Neuron (in vitro differentiated cells): Measurements from ENCODE around the gene IBSP.

ENCODE experiments used
- H2AFZ ChIP-seq: one replicate; pipeline ENCODE4 v1.6.1; 2013; ENCODE audit warnings: low read depth, mild to moderate bottlenecking, inconsistent platforms, low read length, moderate library complexity
- H3K27me3 ChIP-seq: one replicate; pipeline ENCODE4 v1.6.1; 2013; ENCODE audit warnings: low read length; ENCODE audit not compliant: insufficient read depth
- H3K36me3 ChIP-seq: one replicate; pipeline ENCODE4 v1.6.1; 2013; ENCODE audit warnings: low read length; ENCODE audit not compliant: insufficient read depth
- H3K4me1 ChIP-seq: one replicate; pipeline ENCODE4 v1.6.1; 2013; ENCODE audit warnings: low read length; ENCODE audit not compliant: insufficient read depth
- H3K4me3 ChIP-seq: 2 replicates; pipeline ENCODE4 v1.5.1; 2013; ENCODE audit warnings: mild to moderate bottlenecking, low read length, moderate library complexity
- H3K9me3 ChIP-seq: one replicate; pipeline ENCODE4 v1.6.1; 2013; ENCODE audit warnings: low read length

The IBSP gene

DNA sequence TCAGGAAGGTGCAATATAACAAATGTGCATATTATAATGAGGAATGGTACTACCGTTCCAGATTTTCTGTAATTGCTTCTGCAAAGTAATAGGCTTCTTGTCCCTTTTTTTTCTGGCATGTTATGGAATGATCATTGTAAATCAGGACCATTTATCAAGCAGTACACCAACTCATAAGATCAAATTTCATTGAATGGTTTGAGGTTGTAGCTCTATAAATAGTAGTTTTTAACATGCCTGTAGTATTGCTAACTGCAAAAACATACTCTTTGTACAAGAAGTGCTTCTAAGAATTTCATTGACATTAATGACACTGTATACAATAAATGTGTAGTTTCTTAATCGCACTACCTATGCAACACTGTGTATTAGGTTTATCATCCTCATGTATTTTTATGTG lies 12.6 kb downstream of the IBSP start:
- H3K36me3 ChIP-seq: no peaks in the 10 kb centered on the region
- no peaks in the 10 kb centered on the region for H3K9me3 ChIP-seq
- no peak overlapping the region for H3K4me3 ChIP-seq
- no peaks in the 10 kb centered on the region for H3K27me3 ChIP-seq
- H3K4me1 ChIP-seq: no peaks in the 10 kb centered on the region
- no peak overlapping the region for H2AFZ ChIP-seq

DNA sequence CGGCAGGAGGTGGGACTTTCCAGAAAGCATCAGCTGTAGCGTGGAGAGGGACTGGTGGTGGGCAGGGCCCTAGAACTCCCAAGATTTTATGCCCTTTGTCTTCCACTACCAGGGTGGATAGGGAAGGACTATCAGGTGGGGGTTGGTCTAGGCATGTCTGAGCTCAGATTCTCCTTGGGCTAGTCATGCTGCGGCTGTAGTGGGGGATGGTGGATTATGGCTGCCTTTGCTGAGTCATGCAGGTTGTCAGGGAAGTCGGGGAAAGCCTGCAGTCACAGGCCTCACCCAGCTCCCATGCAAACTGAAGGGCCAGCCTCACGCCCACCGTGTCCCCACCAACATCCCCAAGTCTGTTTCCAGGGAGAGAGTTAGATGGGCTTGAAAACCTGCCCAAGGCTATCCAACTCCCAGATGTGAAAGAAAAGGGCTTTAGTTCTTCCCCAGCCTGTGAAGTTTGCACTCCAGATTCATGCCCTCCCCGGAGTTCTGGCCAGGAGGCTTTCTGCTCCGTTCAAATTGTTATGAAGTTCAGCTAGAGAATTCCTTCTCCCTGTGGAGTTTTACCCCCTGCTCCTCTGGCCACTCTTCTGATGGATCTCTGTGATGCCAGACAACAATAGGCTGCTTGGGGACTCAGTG lies 20.0 kb downstream of the IBSP start:
- peak overlapping the region; percentile 92 for H2AFZ ChIP-seq
- H3K4me1 ChIP-seq: peaks cover 11% of the 10 kb centered on the region
- no peaks in the 10 kb centered on the region for H3K36me3 ChIP-seq
- no peak overlapping the region for H3K4me3 ChIP-seq
- no peaks in the 10 kb centered on the region for H3K27me3 ChIP-seq
- H3K9me3 ChIP-seq: no peaks in the 10 kb centered on the region

DNA sequence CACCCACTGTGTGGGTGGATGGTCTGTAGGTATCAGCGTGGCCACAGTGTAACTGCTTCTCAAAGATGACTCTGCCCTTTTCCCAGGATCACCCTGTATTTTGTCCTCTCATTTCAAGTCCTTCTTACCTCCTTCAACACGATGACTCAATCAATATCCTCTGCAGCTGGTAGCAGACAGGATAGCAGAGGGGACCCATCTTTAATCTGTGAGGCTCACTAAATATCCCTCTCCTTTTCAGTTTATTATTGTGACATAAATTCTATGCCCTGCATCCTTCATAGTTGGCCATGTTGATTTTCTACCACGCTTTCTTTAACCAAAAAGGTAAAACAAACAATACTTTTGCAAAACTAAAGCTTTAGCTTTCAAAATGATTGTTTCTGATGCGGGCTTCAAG lies 23.8 kb downstream of the IBSP start:
- no peaks in the 10 kb centered on the region for H3K9me3 ChIP-seq
- H3K4me3 ChIP-seq: no peak overlapping the region
- H3K36me3 ChIP-seq: no peaks in the 10 kb centered on the region
- peaks cover 11% of the 10 kb centered on the region for H3K4me1 ChIP-seq
- H2AFZ ChIP-seq: no peak overlapping the region
- H3K27me3 ChIP-seq: no peaks in the 10 kb centered on the region

DNA sequence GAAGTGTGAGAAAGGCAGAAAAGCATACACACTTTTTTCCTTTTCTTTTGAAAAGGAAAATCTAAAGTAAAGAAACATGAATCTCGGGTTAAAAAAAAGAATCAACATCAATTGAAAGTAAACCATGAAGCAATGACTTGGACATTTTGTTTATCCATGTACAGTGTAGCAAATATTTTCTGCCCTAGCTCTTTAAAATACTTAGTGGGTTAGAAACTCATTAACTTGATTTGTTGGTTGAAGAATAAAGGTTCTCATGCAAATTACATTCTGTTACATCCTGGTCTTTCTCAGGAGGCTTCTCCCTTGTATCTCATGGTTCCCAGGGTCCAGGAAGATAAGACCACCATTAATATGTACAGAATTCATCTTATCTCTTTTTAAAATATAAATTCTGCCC lies 24.4 kb downstream of the IBSP start:
- no peaks in the 10 kb centered on the region for H3K36me3 ChIP-seq
- H2AFZ ChIP-seq: no peak overlapping the region
- no peaks in the 10 kb centered on the region for H3K9me3 ChIP-seq
- no peaks in the 10 kb centered on the region for H3K27me3 ChIP-seq
- no peak overlapping the region for H3K4me3 ChIP-seq
- H3K4me1 ChIP-seq: peaks cover 11% of the 10 kb centered on the region

DNA sequence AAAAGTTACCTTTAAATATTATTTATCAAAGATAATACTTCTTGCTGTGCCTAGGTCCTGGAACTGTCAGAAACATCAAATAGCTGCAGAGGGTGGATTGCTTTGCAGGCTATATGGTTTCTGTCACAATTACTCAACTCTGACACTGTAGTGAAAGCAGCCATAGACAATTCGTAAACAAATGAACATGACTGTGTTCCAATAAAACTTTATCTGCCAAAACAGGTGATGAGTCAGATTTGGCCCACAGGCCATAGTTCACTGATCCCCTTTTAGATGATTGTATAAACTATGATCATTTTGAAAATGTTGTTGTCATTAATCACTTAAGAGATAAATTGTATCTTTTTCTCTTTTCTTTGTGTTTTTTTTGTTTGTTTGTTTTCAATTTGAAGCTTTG lies 25.0 kb downstream of the IBSP start:
- H3K9me3 ChIP-seq: no peaks in the 10 kb centered on the region
- H3K4me1 ChIP-seq: peaks cover 7% of the 10 kb centered on the region

DNA sequence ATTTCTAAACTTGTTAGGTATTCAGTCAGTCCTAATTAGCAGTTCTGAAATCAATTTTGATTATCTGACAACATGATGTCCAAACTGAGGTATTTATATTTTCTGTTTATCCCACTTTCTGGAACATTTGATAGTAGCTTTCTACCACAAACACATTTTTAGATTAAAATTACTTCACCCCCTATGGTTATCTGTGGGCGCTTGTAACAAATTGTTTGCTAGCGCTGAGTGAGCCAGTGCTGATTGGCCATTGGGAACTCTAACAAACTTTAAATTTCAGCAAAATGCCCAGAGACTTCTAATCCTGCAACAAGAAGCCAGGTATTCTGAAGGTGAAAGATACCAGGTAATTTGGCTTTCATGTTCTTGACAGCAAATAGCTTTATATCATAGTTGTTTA lies 33.3 kb downstream of the IBSP start, which contains the start of gene MEPE:
Gene MEPE, plus strand, starts transcription at position 301 of the 400 bp plus-strand sequence. CDS start 1,746 bp downstream, outside the sequence.
- no peaks in the 10 kb centered on the region for H3K27me3 ChIP-seq
- no peaks in the 10 kb centered on the region for H3K4me1 ChIP-seq
- no peak within 1 kb of the TSS for H2AFZ ChIP-seq
- no peak within 1 kb of the TSS for H3K4me3 ChIP-seq
- H3K9me3 ChIP-seq: no peaks in the 10 kb centered on the region
- H3K36me3 ChIP-seq: no peaks in the 10 kb centered on the region

More for the DNA sequence above, 25.0 kb downstream of the IBSP start:
- Histone ChIP-seq H3K27me3 (no peaks in the 10 kb centered on the region), H3K36me3 (no peaks in the 10 kb centered on the region), H2AFZ (no peak overlapping the region), H3K4me3 (no peak overlapping the region)

DNA sequence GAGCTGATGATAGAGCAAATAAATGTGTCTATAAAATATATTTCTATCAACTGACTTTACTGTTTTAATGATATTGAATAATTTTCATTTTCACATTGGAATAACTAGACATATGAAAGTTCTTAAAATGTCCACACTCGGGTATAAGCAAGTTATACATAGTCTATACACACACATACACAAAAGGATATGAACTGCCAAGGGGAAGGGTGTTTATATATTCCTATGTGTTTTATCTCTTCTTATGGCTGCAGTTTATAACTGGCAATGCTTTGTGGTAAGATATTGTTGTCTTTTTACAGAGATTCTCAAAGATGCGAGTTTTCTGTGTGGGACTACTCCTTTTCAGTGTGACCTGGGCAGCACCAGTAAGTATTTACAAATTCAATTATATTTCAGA lies 35.0 kb downstream of the IBSP start:
- no peaks in the 10 kb centered on the region for H3K36me3 ChIP-seq
- H3K9me3 ChIP-seq: no peaks in the 10 kb centered on the region
- H3K27me3 ChIP-seq: no peaks in the 10 kb centered on the region
- H3K4me1 ChIP-seq: no peaks in the 10 kb centered on the region
- no peak overlapping the region for H3K4me3 ChIP-seq
- no peak overlapping the region for H2AFZ ChIP-seq

DNA sequence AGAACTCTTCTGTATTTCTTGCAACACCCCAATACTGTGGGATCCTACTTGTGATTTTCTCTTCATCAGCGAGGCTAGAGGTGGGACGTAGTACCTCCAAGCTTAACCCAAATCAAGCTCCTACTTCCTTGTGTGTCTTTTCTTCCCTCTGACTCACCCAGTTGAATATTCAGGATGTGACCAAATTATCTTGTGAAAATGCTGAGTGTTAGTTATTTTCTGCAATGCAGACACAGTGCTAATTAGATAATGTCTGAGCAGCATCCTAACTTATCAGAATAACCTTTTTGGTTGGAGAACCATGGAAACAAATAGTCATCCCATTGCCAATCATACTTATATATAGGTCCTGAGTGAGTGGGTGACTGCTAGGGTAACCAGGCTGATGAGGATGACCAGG lies 35.8 kb downstream of the IBSP start:
- no peak overlapping the region for H3K4me3 ChIP-seq
- H3K27me3 ChIP-seq: no peaks in the 10 kb centered on the region
- no peak overlapping the region for H2AFZ ChIP-seq
- no peaks in the 10 kb centered on the region for H3K9me3 ChIP-seq
- no peaks in the 10 kb centered on the region for H3K36me3 ChIP-seq
- no peaks in the 10 kb centered on the region for H3K4me1 ChIP-seq

DNA sequence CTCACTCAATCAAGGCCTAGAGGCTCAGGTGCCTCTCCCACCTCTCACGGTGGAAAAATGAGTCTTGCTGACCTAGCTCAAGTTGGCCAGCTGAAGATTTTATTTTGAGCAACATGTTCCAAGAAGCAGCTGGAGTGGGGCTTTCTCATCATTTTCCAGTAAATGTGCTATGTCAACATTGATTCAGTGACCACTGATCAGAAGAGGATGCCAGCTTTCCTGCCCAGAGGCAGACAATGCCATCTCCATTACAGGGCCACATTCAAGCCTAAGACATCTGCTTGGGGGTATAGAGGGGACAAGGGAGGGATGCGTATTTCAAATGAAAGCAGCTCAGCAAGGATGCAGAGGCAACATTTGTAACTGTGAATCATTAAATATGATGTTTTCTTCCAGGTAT lies 36.4 kb downstream of the IBSP start:
- Histone ChIP-seq H3K9me3 (no peaks in the 10 kb centered on the region), H3K4me1 (no peaks in the 10 kb centered on the region), H3K27me3 (no peaks in the 10 kb centered on the region), H2AFZ (no peak overlapping the region), H3K36me3 (no peaks in the 10 kb centered on the region), H3K4me3 (no peak overlapping the region)

DNA sequence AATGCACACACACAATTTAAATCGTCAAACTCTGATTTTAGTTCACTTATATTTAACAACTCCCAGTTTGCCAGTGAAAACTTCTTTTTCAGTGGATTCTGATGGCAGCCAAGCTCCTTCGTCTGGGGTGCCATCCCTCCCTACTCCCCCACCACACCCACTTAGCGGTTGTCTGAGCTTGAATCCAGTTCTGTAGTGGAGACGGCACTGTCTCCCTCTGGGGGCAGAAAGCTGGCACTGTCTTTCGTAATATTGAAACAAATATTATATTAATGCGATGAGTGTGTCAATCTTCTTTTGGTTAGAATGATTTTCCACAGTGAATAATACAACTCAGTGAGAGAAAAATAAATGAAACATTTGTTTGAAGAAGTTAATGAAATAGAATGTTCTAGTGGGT lies 38.9 kb downstream of the IBSP start:
- Histone ChIP-seq H3K36me3 (no peaks in the 10 kb centered on the region), H3K4me1 (no peaks in the 10 kb centered on the region), H3K4me3 (no peak overlapping the region), H3K9me3 (no peaks in the 10 kb centered on the region), H2AFZ (no peak overlapping the region), H3K27me3 (no peaks in the 10 kb centered on the region)

DNA sequence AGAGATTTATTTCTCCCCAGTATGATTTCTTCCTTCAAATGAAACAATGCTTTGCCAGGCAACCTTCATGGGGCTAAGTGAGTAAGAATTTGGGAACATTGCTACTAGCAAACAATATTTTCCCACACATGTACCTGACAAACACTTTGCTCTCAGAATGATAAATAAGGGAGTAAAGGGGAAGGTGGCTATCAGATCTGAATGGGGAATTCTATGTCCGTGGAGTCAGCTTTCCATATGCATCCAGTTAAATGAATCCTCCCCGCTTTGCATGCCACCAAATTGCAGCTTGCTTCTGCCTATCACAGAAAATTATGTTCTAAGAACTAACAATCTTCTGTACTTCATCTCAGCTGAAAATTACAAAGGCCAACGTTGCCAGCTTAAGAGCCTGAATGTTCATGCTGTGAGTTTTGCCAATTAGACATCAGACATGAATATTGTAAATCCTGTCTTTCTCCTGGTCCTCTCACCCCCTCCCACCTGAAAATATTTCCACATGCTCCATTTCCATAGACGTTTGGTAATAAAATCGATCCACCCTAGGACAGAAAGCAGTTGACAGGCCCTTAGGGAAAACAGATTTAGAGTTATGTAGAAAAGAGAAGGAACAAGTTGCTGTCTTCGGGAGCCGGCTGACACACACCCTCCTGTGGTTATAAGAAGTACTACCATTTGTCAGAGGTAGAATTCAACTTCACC lies 39.7 kb downstream of the IBSP start:
- Histone ChIP-seq H2AFZ (peak overlapping the region; percentile 46), H3K36me3 (no peaks in the 10 kb centered on the region), H3K4me3 (no peak overlapping the region), H3K27me3 (no peaks in the 10 kb centered on the region), H3K9me3 (no peaks in the 10 kb centered on the region), H3K4me1 (no peaks in the 10 kb centered on the region)

DNA sequence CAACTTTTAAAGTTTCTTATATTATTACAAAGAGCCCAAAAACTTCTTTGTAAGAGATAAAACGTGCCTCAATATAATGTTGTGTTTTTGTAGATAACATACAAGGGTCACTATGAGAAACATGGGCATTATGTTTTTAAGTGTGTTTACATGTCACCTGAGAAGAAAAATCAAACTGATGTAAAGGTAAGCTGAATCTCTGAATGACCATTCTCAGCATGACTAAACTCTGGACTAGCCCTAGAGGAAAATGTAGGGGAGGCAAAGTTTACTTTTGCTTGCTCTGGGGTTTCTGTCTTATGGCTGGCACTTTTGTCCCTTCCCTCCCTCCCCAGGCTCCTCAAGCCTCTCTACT lies 40.2 kb downstream of the IBSP start:
- Histone ChIP-seq H2AFZ (no peak overlapping the region), H3K9me3 (no peaks in the 10 kb centered on the region), H3K4me3 (no peak overlapping the region), H3K27me3 (no peaks in the 10 kb centered on the region), H3K36me3 (no peaks in the 10 kb centered on the region), H3K4me1 (no peaks in the 10 kb centered on the region)

DNA sequence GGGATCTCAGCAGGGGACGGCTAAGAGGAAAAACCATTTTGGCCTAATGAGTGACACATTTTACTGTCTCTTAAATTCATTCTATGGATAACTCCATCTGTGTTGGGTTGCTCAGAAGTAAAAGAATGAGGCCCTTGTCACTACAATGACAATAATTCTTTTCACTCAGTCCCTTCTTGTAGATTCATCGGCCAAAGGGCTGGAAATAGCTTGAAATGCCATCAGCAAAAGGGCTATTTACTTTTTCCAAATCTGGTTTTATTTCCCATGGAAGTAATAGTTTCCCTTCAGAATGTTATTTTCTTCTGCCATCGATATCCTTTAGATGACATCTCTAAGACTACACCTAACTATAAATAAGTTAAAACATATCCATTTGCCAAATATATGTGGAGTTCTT lies 40.8 kb downstream of the IBSP start:
- no peaks in the 10 kb centered on the region for H3K36me3 ChIP-seq
- H3K27me3 ChIP-seq: no peaks in the 10 kb centered on the region
- no peaks in the 10 kb centered on the region for H3K9me3 ChIP-seq
- no peak overlapping the region for H3K4me3 ChIP-seq
- H3K4me1 ChIP-seq: no peaks in the 10 kb centered on the region
- no peak overlapping the region for H2AFZ ChIP-seq

DNA sequence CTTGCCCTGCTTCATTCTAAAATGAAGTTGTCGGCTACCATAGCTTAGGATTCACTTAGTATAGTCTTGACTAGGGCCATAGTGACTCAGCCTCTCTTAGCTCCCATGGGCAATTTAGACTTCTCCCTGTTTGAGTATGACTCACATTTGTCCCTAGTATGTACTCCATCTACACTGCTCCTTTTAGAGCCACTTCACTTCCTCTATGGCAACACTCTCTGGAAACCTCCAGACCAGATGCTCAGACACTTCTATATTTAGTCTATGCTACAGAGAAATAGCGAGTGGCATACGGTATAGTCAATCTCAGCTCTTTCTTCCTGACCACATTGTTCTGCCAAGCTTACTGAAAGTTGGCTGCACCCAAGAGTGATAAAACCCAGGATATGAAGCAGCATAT lies 44.6 kb downstream of the IBSP start:
- no peak overlapping the region for H2AFZ ChIP-seq
- no peak overlapping the region for H3K4me3 ChIP-seq
- H3K4me1 ChIP-seq: peaks cover 3% of the 10 kb centered on the region
- no peaks in the 10 kb centered on the region for H3K9me3 ChIP-seq
- H3K27me3 ChIP-seq: no peaks in the 10 kb centered on the region
- no peaks in the 10 kb centered on the region for H3K36me3 ChIP-seq
